HG02852 (cell line): ENCODE results near the gene MAPK8.
"Not testable (repeated sequence)": the region's sequence is repeated elsewhere in the genome, so short reads cannot be mapped to it uniquely, and the experiment has no call there.

ENCODE experiments used
- ATAC-seq: cut with Tn5 transposase; IDR thresholded peaks from one replicate; pipeline ENCODE4 v1.9.1; 2021; ENCODE audit warnings: mild to moderate bottlenecking, moderate library complexity; ENCODE audit not compliant: unreplicated experiment

Gene MAPK8

DNA sequence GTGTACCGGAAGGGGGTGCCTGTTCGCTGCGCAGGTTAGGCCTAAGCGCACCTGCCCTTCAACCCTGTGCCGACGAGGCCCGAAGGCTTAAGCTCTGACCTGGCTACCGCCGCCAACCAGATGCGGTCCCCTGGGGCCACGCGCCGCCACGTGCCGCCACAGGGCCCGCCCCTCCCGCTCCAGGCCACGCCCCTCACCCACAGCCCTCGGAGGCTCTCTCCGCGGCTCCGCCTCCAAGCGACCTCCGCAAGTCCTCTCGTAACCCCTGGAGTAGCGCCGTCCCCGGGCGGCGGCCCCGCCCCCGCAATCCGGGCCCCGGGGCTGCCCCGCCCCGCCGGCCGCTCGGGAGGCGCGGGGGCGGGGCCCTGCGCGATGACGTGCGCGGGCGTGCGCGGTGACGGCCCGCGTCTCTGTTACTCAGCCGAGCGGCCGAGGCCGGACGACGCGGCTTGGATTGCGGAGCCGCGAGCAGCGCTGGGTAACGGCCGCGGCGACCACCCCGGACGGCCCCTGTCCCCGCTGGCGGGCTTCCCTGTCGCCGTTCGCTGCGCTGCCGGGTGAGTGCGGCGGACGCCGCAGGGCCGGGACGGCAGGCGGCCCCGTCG, at the start of gene MAPK8:
TSS of gene MAPK8 (plus strand) at position 413 of the 605 bp plus-strand sequence. CDS start 94,984 bp downstream, outside the sequence.
- peak; percentile 78 for ATAC-seq

- ATAC-seq, result no peak
These were observed 49.0 kb upstream of the MAPK8 start for GRCh38 chr10:48257407-48257961.

- ATAC-seq, result no peak
These were observed 48.4 kb upstream of the MAPK8 start for GRCh38 chr10:48258105-48258504.

DNA sequence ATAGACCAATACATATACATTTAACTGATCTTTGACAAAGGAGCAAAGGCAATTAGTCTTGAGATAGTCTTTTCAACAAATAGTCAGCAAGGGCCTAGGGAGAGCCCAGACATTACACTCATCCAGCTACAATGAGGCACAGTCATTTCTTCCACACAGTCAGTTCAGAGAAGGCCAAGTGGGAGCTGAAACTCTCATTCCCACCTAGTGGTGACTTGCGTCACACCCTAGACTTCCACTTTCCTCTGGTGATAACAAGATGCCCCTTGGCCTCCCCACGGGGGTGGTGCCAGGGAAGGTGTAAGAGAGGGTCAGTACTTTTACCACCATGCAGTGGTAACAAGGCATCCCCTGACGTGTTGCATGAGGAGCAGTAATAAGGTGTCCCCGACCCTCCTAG, 39.9 kb upstream of the MAPK8 start:
- ATAC-seq, result no peak

GRCh38 chr10:48271047-48271730, 35.3 kb upstream of the MAPK8 start:
- no peak for ATAC-seq

GRCh38 chr10:48272682-48273081, 33.8 kb upstream of the MAPK8 start:
- no peak for ATAC-seq

GRCh38 chr10:48273741-48274140, 32.7 kb upstream of the MAPK8 start:
- no peak for ATAC-seq

GRCh38 chr10:48274636-48275035, 31.8 kb upstream of the MAPK8 start, which contains the start of gene FRMPD2:
Gene FRMPD2 (minus strand): TSS chr10:48274696. CDS start chr10:48274567, 129 bp downstream.
- ATAC-seq, result no peak

- no peak for ATAC-seq
These were observed 29.4 kb upstream of the MAPK8 start for GRCh38 chr10:48277093-48277492.

DNA sequence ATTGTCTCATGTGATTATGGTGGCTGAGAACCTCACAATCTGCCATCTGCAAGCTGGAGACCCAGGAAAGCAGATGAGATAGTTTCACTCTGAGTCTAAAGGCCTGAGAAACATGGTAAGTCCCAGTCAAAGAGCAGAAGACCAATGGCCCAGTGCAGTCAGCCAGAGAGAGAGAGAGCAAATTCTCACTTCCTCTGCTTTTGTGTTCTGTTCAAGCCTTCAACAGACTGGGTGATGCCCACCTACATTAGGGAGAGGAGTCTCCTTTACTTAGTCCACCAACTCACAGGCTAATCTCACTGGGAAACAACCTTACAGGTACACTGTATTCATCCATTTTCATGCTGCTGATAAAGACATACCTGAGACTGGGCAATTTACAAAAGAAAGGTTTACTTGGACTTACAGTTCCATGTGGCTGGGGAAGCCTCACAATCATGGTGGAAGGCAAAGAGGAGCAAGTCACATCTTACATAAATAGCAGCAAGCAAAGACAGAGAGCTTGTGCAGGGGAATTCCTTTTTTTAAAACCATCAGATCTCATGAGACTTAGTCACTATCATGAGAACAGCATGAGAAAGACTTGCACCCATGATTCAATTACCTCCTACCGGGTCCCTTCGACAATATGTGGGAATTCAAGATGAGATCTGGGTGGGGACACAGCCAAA, 27.3 kb upstream of the MAPK8 start:
- ATAC-seq, result peak; percentile 88

DNA sequence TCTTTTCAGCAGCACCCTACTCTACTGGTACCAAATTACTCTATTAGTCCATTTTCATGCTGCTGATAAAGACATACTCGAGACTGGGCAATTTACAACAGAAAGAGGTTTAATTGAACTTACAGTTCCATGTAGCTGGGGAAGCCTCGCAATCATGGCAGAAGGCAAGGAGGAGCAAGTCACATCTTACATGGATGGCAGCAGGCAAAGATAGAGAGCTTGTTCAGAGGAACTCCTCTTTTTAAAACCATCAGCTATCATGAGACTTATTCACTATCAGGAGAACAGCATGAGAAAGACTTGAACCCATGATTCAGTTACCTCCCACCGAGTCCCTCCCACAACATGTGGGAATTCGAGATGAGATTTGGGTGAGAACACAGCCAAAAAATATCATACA, 24.8 kb upstream of the MAPK8 start:
- not testable (repeated sequence) for ATAC-seq

DNA sequence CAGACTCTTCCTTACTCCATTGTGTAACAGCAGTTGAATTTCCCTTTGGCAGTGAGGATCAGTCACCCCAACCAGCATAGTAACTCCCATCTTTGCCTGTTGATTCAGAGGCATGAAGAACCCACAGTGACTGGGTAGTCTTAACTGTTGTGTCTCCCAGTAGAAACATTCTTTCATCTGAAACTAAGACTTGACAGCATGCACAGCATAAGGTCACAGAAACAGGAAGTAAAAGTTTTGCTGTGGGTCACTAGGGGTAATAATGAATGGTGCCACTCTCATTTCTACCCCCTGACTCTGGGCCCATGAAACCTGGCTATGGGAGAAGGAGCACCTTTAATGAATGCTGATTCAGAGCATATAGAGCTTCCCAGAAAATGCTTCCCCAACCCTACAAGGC, 23.6 kb upstream of the MAPK8 start:
- peak; percentile 60 for ATAC-seq

- no peak for ATAC-seq
These were observed 22.4 kb upstream of the MAPK8 start for GRCh38 chr10:48284002-48284546.

DNA sequence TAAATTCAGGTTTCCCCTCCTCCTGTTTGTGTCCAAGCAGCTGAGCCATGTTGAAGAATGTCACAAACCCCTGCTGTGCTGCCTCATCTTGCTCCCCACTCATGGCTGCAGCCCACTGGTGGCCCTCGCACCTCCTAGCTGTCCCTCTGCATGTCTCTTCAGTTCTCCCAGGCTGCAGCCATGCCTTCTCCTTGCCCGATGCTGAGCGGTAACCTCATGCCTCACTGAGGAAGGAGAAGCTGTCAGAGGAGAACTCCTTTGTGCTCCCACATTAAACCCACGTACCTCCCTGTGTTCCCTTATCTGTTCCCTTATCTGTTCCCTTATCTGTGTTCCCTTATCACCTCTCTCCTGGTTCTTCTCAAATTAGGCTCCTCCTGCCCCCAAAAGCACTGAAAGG, 21.7 kb upstream of the MAPK8 start:
- ATAC-seq, result no peak

GRCh38 chr10:48285710-48286109, 20.8 kb upstream of the MAPK8 start:
- ATAC-seq, result no peak

GRCh38 chr10:48286356-48286755, 20.1 kb upstream of the MAPK8 start:
- no peak for ATAC-seq

DNA sequence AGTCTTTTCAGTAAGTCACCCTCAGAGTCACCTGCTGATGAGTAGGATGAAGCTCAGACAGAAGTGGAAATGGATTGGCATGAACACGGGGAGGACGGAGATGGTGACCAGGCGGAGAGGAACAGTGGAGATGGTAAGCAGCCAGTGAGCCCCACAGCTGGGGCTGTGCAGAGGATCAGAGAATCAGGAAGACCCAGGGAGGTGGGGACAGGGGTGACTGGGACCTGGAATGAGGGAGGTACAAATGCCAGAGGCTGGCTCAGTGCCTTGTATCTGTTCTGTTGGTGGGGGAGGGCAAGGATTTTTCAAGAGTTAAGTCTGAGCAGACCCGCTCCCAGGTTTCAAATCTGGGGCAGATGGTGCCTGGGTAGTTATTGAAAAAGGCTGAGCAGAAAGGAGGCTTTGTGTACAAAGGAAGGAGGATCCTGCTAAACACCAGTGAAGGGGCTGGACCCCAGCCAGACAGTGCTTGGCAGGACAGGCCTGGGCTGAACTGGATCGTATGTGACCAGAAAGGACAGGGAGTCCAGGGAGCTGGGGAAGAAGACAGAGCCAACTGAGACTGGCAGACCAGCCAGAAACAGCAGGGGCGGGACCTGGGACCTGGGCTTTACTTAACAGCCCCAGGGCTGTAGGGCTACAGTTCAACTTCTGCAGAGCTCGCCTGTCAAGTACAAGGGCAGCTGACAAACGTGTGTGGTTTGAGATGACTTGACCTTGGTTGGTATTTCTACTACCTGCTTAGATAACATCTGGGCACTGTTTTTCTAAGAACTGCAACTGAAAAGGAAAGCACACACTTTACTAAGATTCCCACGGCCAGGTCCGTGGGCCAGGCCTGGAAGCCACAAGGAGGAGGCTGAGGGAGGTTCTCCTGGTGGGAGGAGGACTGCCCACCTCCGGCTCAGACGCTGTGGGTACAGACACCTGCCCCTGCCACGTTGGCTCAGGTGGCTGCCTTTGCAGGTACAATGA, 18.8 kb upstream of the MAPK8 start:
- no peak for ATAC-seq

- no peak for ATAC-seq
These were observed 17.8 kb upstream of the MAPK8 start for GRCh38 chr10:48288661-48289060.

DNA sequence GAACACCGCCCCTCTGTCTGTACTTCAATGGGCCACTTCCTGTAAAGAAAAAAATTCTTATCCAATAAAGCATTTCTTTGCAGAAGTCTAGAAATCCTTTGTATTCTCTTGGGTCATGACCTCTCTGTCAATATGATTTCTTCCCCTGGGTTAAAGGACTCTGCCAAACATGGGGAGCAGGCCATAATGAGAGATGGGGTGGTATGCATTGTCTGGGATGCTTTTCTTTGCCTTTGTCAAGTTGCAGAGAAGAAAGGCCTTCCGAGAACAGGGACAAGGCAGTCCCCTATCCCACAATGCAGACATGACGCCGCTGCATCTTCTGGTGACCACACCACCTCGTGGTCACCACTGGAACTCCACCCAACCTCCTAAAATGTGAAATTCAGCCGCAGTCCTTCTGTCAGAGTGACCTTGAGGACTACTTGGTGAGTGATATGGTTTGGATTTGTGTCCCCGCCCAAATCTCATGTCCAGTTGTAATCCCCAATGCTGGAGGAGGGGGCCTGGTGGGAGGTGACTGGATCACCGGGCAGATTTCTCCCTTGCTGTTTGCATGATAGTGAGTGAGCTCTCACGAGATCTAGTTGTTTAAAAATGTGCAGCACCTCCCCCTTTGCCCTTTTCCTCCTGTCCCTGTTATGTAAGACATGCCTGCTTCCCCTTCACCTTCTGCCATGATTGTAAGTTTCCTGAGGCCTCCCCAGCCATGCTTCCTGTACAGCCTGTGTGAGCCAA, 16.8 kb upstream of the MAPK8 start:
- ATAC-seq, result peak; percentile 63

- ATAC-seq, result no peak
These were observed 16.2 kb upstream of the MAPK8 start for GRCh38 chr10:48290286-48290685.
